K562 (cell line): Measurements from ENCODE around the gene SLFN5.

ENCODE experiments used
- ARHGAP35 ChIP-seq: fragments of 450-650 bp; IDR thresholded peaks from 2 replicates; pipeline ENCODE4 v1.6.1; 2018; ENCODE audit not compliant: partially characterized antibody
- PRPF4 ChIP-seq: fragments of 200-400 bp; formaldehyde crosslinking; IDR thresholded peaks from one replicate; pipeline ENCODE4 v1.6.1; 2017; ENCODE audit warnings: low read length, low read depth, mild to moderate bottlenecking; ENCODE audit not compliant: insufficient read depth, poor library complexity, severe bottlenecking

DNA sequence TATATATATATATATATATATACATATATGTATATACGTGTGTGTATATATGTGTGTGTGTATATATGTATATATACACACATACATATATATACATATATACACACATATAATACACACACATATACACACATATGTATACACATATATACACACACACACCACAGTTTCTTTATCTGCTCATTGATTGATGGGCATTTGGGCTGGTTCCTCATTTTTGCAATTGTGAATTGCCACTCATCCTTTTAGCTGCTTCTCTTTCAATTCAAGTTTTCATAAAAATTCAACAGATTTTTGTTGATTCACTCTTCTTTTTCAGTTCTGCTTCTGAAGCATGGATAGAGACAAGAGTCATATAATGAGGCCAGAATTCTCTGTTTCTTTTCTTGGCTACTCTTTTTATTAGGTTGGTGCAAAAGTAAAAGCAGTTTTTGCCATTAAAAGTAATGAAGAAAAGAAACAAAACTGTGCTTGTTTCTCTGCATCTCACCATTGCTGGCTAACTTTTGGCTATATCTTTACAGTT, 44.5 kb downstream of the SLFN5 start:
- TF ChIP-seq PRPF4 (no peak), ARHGAP35 (no peak)
